Measurements from ENCODE around the gene FCRL3.

The FCRL3 gene

DNA sequence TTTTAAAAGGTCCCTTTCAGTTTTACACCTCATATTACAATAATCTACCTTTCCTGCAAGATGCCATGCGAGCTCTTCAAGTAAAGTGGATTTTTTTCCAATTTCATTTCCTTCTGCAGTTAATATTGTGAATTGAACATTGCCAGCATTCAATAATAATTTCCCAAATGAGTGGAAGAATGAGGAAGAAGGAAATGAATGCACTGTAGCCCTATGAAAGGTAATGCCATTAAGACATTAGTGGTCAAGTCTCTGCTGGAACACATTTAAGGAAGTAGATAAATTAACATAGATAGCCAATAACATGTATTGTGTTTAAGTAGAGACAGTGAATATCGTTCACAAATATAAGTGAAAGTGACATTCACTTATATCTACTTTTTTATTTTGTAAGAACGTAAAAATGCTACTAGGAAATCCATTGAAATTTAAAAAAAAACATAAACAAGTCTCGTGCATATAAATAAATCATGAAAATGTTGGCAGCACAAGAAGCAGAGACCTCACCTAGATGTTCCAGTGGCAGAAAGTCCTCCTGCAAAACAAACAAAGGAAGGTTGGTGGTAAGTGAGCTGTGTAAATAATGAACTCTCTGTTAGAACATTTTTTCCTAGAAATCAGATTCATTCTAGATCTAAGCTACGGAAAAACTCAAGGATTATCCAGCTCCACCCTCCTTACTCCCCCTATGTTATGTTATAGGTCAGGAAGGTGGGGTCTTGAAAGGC is 17.7 kb downstream of the FCRL3 start:
- no peak for DNase-seq (ENCODE audit: low read depth in 2 of 2)

DNA sequence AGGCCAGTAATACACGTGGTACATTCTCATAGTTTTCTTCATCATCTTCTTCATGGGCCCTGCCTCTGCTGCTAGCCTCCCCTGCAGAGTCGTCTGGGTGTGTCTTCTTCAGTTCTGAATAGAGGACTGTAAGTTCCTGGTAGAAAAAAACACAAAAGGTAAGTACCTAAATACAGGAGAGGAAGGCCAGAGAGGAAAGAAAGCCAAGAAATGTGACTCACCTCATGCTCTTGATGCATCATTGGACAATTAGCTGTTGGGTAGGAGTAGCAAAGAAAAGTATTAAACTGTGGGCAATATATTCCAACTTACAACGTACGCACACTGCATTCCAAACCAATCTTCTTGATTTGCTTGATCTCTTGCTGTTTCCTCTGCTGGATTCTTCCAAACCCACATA is 21.8 kb downstream of the FCRL3 start:
- DNase-seq (ENCODE audit: low read depth in 2 of 2) = no peak

DNA sequence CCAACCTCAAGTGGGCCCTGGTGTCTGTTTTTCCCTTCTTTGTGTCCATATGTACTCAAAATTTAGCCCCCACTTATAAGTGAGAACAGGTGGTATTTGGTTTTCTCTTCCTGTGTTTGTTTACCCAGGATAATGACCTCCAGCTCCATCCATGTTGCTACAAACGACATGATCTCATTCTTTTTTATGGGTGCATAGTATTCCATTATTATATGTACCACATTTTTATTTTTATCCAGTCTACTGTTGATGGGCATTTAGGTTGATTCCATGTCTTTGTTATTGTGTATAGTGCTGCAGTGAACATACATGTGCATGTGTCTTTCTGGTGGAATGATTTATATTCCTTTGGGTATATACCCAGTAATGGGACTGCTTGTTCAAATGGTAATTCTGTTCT is 27.6 kb downstream of the FCRL3 start:
- DNase-seq (ENCODE audit: low read depth in 2 of 2) = no peak

DNA sequence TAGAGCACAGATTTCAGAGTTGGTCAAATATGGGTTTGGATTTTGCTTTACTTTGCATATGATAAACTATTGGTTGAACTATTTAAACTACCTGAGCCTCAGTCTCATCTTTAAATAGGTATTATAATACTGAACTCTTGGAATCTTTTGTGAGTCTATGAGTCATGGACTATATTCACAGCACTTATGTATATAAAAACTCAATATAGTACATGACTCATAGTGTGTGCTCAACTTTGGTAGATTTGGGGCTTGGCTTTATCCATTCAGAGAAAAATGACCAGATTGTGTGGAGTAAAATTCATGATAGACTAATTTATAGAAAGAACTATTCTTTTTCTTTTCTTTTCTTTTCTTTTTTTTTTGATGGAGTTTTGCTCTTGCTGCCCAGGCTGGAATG is 28.7 kb downstream of the FCRL3 start:
- no peak for DNase-seq (ENCODE audit: low read depth in 2 of 2)

DNA sequence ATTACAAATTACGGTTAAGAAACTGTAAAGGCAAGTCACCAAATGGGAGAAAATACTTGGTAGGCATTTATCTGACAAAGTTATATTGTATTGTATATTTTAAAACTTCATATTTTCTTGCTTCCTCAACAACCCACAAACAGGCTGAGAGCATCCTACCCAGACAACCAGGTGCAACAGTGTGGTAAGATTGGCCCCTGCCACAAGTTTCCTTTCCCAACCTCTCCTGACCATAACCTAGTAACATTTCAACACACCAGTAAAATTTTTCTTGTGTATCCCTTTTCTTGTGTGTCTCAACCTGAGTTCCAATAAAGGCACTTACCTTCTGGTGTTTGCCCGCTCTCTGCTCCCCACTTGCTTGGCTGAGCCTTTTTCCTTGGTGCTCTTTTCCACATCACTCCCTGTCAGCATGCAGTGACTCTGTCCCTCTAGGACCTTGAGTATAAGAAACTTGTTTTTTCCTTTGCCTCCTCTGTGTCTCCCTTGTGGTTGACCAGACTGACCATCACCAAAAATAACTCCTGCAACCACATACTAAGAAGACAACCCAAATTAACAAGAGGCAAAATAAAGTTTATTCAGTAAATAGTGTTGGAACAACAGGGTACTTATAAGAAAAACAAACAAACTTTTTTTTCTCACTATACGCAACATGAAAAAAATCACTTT is 40.9 kb downstream of the FCRL3 start:
- DNase-seq (ENCODE audit: low read depth in 2 of 2) = no peak

DNA sequence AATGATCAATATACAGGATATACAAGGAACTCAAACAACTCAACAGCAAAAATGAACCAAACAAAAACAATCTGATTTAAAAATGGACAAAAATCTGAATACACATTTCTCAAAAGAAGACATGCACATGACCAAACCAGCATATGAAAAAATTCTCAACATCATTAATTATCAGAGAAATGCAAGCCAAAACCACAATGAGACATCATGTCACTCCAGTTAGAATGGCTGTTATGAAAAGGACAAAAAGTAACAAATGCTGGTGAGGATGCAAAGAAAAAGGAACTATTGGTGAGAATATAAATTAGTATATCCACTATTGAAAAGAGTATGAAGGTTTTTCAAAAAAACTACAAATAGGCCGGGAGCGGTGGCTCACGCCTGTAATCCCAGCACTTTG is 42.0 kb downstream of the FCRL3 start:
- DNase-seq (ENCODE audit: low read depth in 2 of 2) = no peak

DNA sequence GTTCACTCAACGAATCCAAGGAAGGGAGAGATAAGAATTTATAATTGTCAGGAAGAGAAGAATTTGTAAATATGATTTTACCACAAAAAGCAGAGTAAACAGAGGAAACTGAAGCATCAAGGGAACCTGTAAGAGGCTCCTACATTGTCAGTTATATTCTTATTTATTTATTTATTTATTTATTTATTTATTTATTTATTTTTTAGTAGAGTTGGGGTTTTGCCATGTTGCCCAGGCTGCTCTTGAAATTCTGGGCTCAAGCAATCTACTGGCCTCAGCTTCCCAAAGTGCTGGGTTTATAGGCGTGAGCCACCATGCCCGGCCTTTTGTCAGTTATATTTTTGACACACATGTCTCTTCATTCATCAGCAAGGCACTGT is 47.1 kb downstream of the FCRL3 start:
- no peak for DNase-seq (ENCODE audit: low read depth in 2 of 2)

DNA sequence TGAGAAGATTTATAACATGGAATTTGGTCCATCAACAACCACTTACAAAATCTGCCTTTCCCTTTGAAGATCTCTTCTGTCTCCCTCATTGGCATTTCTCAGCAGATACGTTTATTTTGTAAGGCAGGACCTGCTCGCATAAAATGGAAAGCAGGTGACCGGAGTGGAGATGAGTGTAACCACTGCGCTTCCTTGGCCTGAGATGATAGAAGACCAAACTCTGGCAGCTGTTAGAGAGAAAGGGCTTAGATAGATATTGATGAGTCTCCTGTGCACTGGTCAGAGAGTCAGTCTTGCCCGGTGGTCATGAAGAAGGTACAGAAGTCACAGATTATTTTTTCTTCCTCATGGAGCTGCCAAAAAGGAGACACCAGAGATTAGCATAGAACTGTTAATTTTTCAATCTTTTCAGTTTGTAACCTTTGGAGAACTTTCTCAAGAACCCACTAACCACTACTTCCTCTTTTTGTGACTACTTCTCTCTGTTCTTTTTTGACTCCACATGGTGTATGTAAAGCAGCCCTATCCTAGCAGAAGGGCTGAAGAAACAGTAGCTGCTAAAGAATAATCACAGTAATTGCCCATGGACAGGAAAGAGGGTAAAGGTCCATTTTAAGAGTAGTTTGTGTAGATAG is 47.6 kb downstream of the FCRL3 start:
- DNase-seq (ENCODE audit: low read depth in 2 of 2) = no peak

DNA sequence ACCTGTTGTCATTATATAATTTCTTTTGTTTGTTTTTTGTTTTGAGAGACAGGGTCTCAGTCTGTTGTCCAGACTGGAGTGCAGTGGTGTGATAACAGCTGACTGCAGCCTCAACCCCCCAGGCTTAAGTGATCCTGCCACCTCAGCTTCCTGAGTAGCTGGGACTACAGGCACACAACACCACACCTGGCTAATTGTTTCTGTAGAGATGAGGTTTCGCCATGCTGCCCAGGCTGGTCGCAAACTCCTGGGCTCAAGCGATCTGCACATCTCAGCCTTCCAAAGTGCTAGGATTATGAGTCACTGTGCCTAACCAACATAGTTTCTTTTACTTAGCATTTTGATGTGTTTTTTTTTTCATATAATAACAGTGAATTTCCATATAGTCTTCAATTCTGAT is 52.3 kb downstream of the FCRL3 start:
- no peak for DNase-seq (ENCODE audit: low read depth in 2 of 2)

DNA sequence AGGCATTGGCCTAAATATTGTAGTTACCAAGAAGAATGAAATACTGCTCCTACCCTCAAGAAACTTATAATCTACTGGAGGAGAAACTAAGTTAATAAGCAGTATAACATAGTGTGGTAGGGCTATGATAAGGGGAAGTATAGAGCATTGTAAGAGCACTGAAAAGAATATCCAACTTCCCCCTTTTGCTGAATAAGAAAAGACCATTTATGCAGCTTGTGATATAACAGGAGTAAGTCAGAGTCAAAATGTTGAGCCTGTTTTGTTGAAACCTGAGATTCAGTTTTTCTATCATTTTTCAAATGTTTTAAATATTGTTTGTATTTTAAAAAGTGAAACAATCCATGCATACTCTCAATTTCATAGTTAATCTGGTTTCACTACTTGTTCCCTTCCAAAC is 54.4 kb downstream of the FCRL3 start:
- DNase-seq (ENCODE audit: low read depth in 2 of 2) = no peak

DNA sequence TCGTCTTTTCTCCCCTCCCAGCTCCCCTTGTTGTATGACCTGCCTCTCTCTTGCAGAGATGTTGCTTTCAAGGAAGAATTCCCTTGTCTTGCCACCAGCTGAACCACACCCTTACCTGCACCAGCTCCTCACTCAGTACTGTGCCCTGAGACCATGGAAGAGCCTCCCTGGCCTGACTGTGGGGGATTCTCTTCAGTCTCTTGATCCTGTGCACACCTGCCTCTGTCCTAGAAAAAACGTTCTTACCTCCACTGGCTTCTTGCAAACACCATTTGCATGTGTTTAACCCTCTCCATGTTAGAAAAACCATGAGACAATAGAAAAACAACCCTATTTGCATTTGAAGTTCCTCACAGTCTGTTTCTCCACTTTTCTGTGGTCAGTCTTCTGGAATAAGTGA is 59.4 kb downstream of the FCRL3 start:
- DNase-seq (ENCODE audit: low read depth in 2 of 2) = no peak

DNA sequence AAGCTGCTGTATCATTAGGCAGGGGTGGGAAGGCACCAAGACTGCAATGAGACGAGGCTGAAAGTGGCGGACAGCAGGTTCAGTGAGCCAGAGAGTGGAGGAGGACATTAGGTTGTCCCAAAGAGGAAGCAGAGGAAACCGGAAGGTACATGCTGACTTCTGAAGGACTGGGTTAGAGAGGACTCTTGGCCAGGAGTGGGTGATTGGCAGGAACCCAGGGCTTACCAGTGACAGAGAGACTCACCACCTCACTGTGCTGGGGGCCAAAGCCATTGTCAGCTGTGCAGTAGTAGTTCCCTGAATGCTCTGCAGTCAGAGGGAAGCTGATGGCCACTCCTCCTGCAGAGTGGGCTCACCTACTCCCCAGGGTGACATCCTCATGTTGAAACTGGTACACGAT is 60.8 kb downstream of the FCRL3 start:
- no peak for DNase-seq (ENCODE audit: low read depth in 2 of 2)

DNA sequence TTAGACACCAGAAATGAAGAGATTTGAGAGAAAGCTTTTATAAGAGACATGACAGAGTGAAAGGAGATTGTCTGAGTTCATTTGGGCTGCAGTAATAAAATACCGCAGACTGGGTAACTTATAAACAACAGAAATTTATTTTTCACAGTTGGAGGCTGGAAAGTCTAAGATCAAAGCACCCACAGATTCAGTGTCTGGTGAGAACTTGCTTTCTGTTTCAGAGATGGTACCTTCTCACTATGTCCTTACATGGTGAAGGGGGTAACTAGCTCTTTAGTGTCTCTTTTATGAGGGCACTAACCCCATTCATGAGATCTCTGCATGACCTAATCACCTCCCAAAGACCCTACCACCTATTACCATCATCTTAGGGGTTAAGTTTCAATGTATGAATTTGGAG is 71.8 kb downstream of the FCRL3 start:
- no peak for DNase-seq (ENCODE audit: low read depth in 2 of 2)
